IMR-90 (cell line): ENCODE measurements around the gene DELE1. TPM values are rescaled to one million over a fixed set of nuclear protein-coding genes. Genes with fewer than 3 reads are reported as not detected.

Experiments used
- ATAC-seq: fragments of 200-7000 bp; cut with Tn5 transposase; 2 replicates; pipeline ENCODE4 v1.9.1; 2020; ENCODE audit warnings: low read depth, mild to moderate bottlenecking, moderate library complexity
- BruUV-seq: library from RNA; stranded (reverse); fragments of 400-500 nt; replicated peaks from 2 replicates; lab custom pipeline; 2021; lab: Mats Ljungman, UMichigan
- CTCF ChIA-PET: fragments of 300-600 bp; formaldehyde crosslinking; extraction: SDS; loops from one replicate; lab custom pipeline; 2021; ENCODE audit warnings: antibody characterized with exemption; lab: Yijun Ruan, JAX
- POLR2A ChIA-PET: fragments of 300-600 bp; sonication (Branson Sonifier 250); formaldehyde crosslinking; loops from one replicate; lab custom pipeline; 2022; ENCODE audit warnings: antibody characterized with exemption; ENCODE audit not compliant: unreplicated experiment; lab: Charles Lee
- DNase-seq: peaks from one replicate; pipeline ENCODE4 v3.0.0; 2013
- H2AFZ ChIP-seq: replicated peaks from 2 replicates; pipeline ENCODE3; 2013; ENCODE audit warnings: low read length, mild to moderate bottlenecking; ENCODE audit not compliant: poor library complexity
- H2AK5ac ChIP-seq: 2 replicates; pipeline ENCODE4 v1.6.1; 2013; ENCODE audit warnings: low read depth, low read length, inconsistent platforms
- H2AK9ac ChIP-seq: replicated peaks from 2 replicates; pipeline ENCODE3; 2013; ENCODE audit warnings: mild to moderate bottlenecking, low read depth, low read length, moderate library complexity; ENCODE audit not compliant: poor library complexity
- H2BK120ac ChIP-seq: 2 replicates; pipeline ENCODE4 v1.6.1; 2013; ENCODE audit warnings: low read depth, low read length, inconsistent platforms
- H2BK15ac ChIP-seq: 3 replicates; pipeline ENCODE4 v1.6.1; 2013; ENCODE audit warnings: low read depth, low read length, inconsistent platforms
- H2BK20ac ChIP-seq: 2 replicates; pipeline ENCODE4 v1.6.1; 2013; ENCODE audit warnings: low read depth, mild to moderate bottlenecking, inconsistent platforms, low read length, moderate library complexity
- H2BK5ac ChIP-seq: 2 replicates; pipeline ENCODE4 v1.6.1; 2013; ENCODE audit warnings: mild to moderate bottlenecking, low read depth, low read length, inconsistent platforms; ENCODE audit not compliant: poor library complexity, severe bottlenecking
- H3K14ac ChIP-seq: replicated peaks from 2 replicates; pipeline ENCODE4 v1.6.1; 2013; ENCODE audit warnings: low read depth, low read length, inconsistent platforms
- H3K18ac ChIP-seq: 2 replicates; pipeline ENCODE4 v1.6.1; 2013; ENCODE audit warnings: low read depth, low read length, control low read depth
- H3K23ac ChIP-seq: 2 replicates; pipeline ENCODE4 v1.6.1; 2013; ENCODE audit warnings: low read depth, low read length, inconsistent platforms
- H3K27ac ChIP-seq: 2 replicates; pipeline ENCODE4 v1.5.1; 2013; ENCODE audit warnings: mild to moderate bottlenecking, control low read depth, low read length; ENCODE audit not compliant: insufficient read depth
- H3K27me3 ChIP-seq: 2 replicates; pipeline ENCODE4 v1.6.1; 2013; ENCODE audit warnings: low read length; ENCODE audit not compliant: control insufficient read depth, insufficient read depth
- H3K36me3 ChIP-seq: 2 replicates; pipeline ENCODE4 v1.6.1; 2013; ENCODE audit warnings: low read length, mixed read lengths; ENCODE audit not compliant: control insufficient read depth, insufficient read depth
- H3K4ac ChIP-seq: 2 replicates; pipeline ENCODE4 v1.6.1; 2013; ENCODE audit warnings: low read depth, low read length, inconsistent platforms
- H3K4me1 ChIP-seq: 2 replicates; pipeline ENCODE4 v1.6.1; 2013; ENCODE audit warnings: low read length, mixed read lengths; ENCODE audit not compliant: control insufficient read depth, insufficient read depth
- H3K4me2 ChIP-seq: 2 replicates; pipeline ENCODE4 v1.6.1; 2013; ENCODE audit warnings: low read depth, mild to moderate bottlenecking, control low read depth, low read length, moderate library complexity
- H3K4me3 ChIP-seq: 2 replicates; pipeline ENCODE4 v1.5.1; 2013; ENCODE audit warnings: low read depth, mild to moderate bottlenecking, control low read depth, low read length, moderate library complexity; ENCODE audit not compliant: insufficient read depth
- H3K56ac ChIP-seq: 2 replicates; pipeline ENCODE4 v1.6.1; 2013; ENCODE audit warnings: low read length, inconsistent platforms; ENCODE audit not compliant: insufficient read depth; ENCODE audit errors: extremely low read depth
- H3K79me1 ChIP-seq, 2 experiments: 2 replicates each; pipeline ENCODE4 v1.6.1; 2013; ENCODE audit warnings: low read length in 2 of 2, inconsistent platforms in 1 of 2, low read depth in 1 of 2
- H3K9ac ChIP-seq: 2 replicates; pipeline ENCODE4 v1.6.1; 2013; ENCODE audit warnings: low read depth, low read length, control low read depth
- H3K9me1 ChIP-seq: 2 replicates; pipeline ENCODE4 v1.6.1; 2013; ENCODE audit warnings: low read length, inconsistent platforms; ENCODE audit not compliant: insufficient read depth
- H3K9me3 ChIP-seq: 2 replicates; pipeline ENCODE4 v1.6.1; 2013; ENCODE audit warnings: low read length; ENCODE audit not compliant: control insufficient read depth, insufficient read depth
- H4K20me1 ChIP-seq: 2 replicates; pipeline ENCODE4 v1.6.1; 2013; ENCODE audit warnings: low read length, inconsistent platforms; ENCODE audit not compliant: insufficient read depth
- H4K5ac ChIP-seq: 2 replicates; pipeline ENCODE4 v1.6.1; 2013; ENCODE audit warnings: mild to moderate bottlenecking, low read depth, low read length, control low read depth
- H4K8ac ChIP-seq, 2 experiments: 2 replicates each; pipeline ENCODE4 v1.6.1; 2013; ENCODE audit warnings: low read depth in 2 of 2, low read length in 2 of 2, control low read depth in 1 of 2, inconsistent platforms in 1 of 2
- H4K91ac ChIP-seq: 2 replicates; pipeline ENCODE4 v1.6.1; 2013; ENCODE audit warnings: low read depth, low read length, inconsistent platforms; ENCODE audit not compliant: insufficient read depth
- BHLHE40 ChIP-seq: fragments of 150-350 bp; IDR thresholded peaks from 2 replicates; pipeline ENCODE4 v1.6.1; 2016; ENCODE audit warnings: mild to moderate bottlenecking, low read depth, low read length
- CEBPB ChIP-seq: IDR thresholded peaks from 2 replicates; pipeline ENCODE4 v1.6.1; 2012; ENCODE audit warnings: low read depth, low read length, improper control_type of control experiment
- CHD1 ChIP-seq: IDR thresholded peaks from 2 replicates; pipeline ENCODE4 v1.6.1; 2012; ENCODE audit warnings: low read depth, low read length, improper control_type of control experiment
- CTCF ChIP-seq: conservative IDR thresholded peaks from 2 replicates; pipeline ENCODE4 v1.5.1; 2012; ENCODE audit warnings: mild to moderate bottlenecking, low read depth, low read length, improper control_type of control experiment
- FOS ChIP-seq: fragments of 150-350 bp; IDR thresholded peaks from 2 replicates; pipeline ENCODE4 v1.6.1; 2016; ENCODE audit warnings: low read depth, low read length
- MAFK ChIP-seq: IDR thresholded peaks from 2 replicates; pipeline ENCODE4 v1.6.1; 2012; ENCODE audit warnings: low read depth, low read length, improper control_type of control experiment
- MAZ ChIP-seq: IDR thresholded peaks from 2 replicates; pipeline ENCODE4 v1.6.1; 2012; ENCODE audit warnings: low read depth, mild to moderate bottlenecking, low read length, improper control_type of control experiment, moderate library complexity, borderline replicate concordance
- NFE2L2 ChIP-seq: fragments of 150-350 bp; IDR thresholded peaks from 2 replicates; pipeline ENCODE4 v1.6.1; 2016; ENCODE audit warnings: low read depth, mild to moderate bottlenecking, low read length
- POLR2A ChIP-seq: IDR thresholded peaks from 2 replicates; pipeline ENCODE4 v1.6.1; 2012; ENCODE audit warnings: mild to moderate bottlenecking, low read depth, low read length
- RAD21 ChIP-seq: IDR thresholded peaks from 2 replicates; pipeline ENCODE4 v1.6.1; 2012; ENCODE audit warnings: low read length, improper control_type of control experiment
- RCOR1 ChIP-seq: IDR thresholded peaks from 2 replicates; pipeline ENCODE4 v1.6.1; 2012; ENCODE audit warnings: mild to moderate bottlenecking, low read length, improper control_type of control experiment; ENCODE audit not compliant: insufficient replicate concordance
- RFX5 ChIP-seq: IDR thresholded peaks from 2 replicates; pipeline ENCODE4 v1.8.0; 2012; ENCODE audit warnings: low read depth, mild to moderate bottlenecking, low read length, moderate library complexity
- SMC3 ChIP-seq: fragments of 150-350 bp; IDR thresholded peaks from 2 replicates; pipeline ENCODE4 v1.6.1; 2016; ENCODE audit warnings: low read depth, mild to moderate bottlenecking, antibody characterized with exemption, low read length, moderate library complexity
- WGBS, 2 experiments: methylation state at CpG; one replicate each; pipeline versions ENCODE4 v1.1.5 to v1.1.7; 2013; ENCODE audit warnings: missing lambda C conversion rate in 2 of 2; ENCODE audit not compliant: insufficient read length in 1 of 2; ENCODE audit errors: extremely low coverage in 2 of 2; 5-methylcytosine and 5-hydroxymethylcytosine counted together
- dilution Hi-C: fragments of 300-500 bp; cut with HindIII; formaldehyde crosslinking; loops from one replicate; pipeline ENCODE4 v1.14.3; 2018; ENCODE audit warnings: low sequenced_read_pairs; ENCODE audit not compliant: unreplicated experiment
- in situ Hi-C: fragments of 300-500 bp; cut with MboI; formaldehyde crosslinking; loops from 3 replicates; pipeline ENCODE4 v1.14.3; 2019; ENCODE audit warnings: low sequenced_read_pairs, inconsistent platforms, mixed read lengths
- intact Hi-C: fragments of 100-400 bp; cut with micrococcal nuclease; formaldehyde crosslinking; loops from 2 replicates; pipeline ENCODE4 v1.10.0; 2022
- polyA plus RNA-seq, 3 experiments: library from polyadenylated mRNA; depleted of rRNA; stranded (reverse); fragments of >200 nt; gene quantifications; 2 replicates each; pipeline ENCODE4 v1.2.3, GENCODE V29; 2012; ENCODE audit warnings: low replicate concordance in 1 of 3
- total RNA-seq: library from RNA; depleted of rRNA; stranded (reverse); fragments of >200 nt; gene quantifications from 2 replicates; pipeline ENCODE4 v1.2.3, GENCODE V29; 2012
- TF ChIP-seq, protein P1 (sequence below): fragments of 150-350 bp; IDR thresholded peaks from 2 replicates; pipeline ENCODE4 v1.6.1; 2016; ENCODE audit warnings: low read depth, mild to moderate bottlenecking, low read length, moderate library complexity, borderline replicate concordance
- TF ChIP-seq, protein P2 (sequence below): fragments of 150-350 bp; IDR thresholded peaks from 2 replicates; pipeline ENCODE4 v1.6.1; 2017; ENCODE audit warnings: mild to moderate bottlenecking, antibody characterized with exemption, low read length, low read depth

DELE1 gene
- total and polyA plus RNA-seq, 2 of the 4 experiments (the other 2 are of a cell fraction), result 28.0 to 66.1 TPM

DNA sequence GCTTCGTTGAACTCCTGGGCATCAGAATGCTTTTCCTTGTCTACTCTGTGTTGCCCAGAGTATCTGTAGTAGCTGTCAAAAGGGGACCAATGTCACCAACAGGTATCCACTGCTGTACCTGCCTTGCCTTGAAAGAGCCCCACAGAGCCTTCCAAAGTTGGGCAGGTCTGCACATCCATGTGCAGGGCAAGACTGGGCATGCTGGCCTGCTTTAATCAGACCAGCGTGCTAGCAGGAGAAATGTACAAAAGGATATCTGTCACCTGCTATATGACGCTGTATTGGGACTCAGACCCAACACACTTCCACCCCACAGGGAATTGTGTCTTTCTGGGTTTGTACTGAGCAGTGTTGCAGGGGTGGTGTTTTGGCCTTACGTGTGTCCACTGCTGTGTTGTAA lies 11.9 kb downstream of the DELE1 start:
- in situ Hi-C loops, result no loop called here

More for the DNA sequence above, 11.9 kb downstream of the DELE1 start:
- Histone ChIP-seq H3K36me3 (peaks cover 55% of the 10 kb centered on the region), H2BK120ac (no peak overlapping the region), H3K4me2 (no peak overlapping the region), H4K8ac (no peak overlapping the region), H3K56ac (no peak overlapping the region), H4K20me1 (no peaks in the 10 kb centered on the region; the same call in 1 of the 2 replicates), H4K91ac (no peak overlapping the region), H2BK5ac (no peak overlapping the region), H4K5ac (no peak overlapping the region), H2BK15ac (no peak overlapping the region), H2AK5ac (no peak overlapping the region), H3K4me1 (peaks cover 1% of the 10 kb centered on the region; the same call in 1 of the 2 replicates), H3K9me1 (peaks cover 3% of the 10 kb centered on the region; the same call in 1 of the 2 replicates), H2BK20ac (no peak overlapping the region), H2AFZ (no peak overlapping the region), H3K79me1 (peaks cover 0 to 4% of the 10 kb centered on the region in 2 experiments; a peak in 1 of 4 replicates), H3K9ac (no peak overlapping the region), H3K18ac (no peak overlapping the region), H3K9me3 (no peaks in the 10 kb centered on the region), H3K27me3 (no peaks in the 10 kb centered on the region), H3K4me3 (no peak overlapping the region), H3K4ac (no peak overlapping the region), H2AK9ac (no peak overlapping the region), H3K23ac (no peak overlapping the region), H3K27ac (no peak overlapping the region), H3K14ac (no peak overlapping the region)
- dilution Hi-C loops, result no loop called here
- DNase-seq (no peak), ATAC-seq (no peak)
- intact Hi-C loops, result no loop called here
- no CpG with 5 or more reads among the region's 4 CpGs for WGBS, 2 experiments
- BruUV-seq, result no TSS peak
- POLR2A ChIA-PET, result no interaction called here
- TF ChIP-seq MAZ (no peak), CHD1 (no peak), RFX5 (no peak), RAD21 (no peak), FOS (no peak), NFE2L2 (no peak), CTCF (no peak), SMC3 (no peak), BHLHE40 (no peak), MAFK (no peak), RCOR1 (no peak), POLR2A (no peak), CEBPB (no peak)
- TF ChIP-seq, protein P1, sequence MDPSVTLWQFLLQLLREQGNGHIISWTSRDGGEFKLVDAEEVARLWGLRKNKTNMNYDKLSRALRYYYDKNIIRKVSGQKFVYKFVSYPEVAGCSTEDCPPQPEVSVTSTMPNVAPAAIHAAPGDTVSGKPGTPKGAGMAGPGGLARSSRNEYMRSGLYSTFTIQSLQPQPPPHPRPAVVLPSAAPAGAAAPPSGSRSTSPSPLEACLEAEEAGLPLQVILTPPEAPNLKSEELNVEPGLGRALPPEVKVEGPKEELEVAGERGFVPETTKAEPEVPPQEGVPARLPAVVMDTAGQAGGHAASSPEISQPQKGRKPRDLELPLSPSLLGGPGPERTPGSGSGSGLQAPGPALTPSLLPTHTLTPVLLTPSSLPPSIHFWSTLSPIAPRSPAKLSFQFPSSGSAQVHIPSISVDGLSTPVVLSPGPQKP, result no peak
- TF ChIP-seq, protein P2, sequence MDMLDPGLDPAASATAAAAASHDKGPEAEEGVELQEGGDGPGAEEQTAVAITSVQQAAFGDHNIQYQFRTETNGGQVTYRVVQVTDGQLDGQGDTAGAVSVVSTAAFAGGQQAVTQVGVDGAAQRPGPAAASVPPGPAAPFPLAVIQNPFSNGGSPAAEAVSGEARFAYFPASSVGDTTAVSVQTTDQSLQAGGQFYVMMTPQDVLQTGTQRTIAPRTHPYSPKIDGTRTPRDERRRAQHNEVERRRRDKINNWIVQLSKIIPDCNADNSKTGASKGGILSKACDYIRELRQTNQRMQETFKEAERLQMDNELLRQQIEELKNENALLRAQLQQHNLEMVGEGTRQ, result no peak
- CTCF ChIA-PET, result no interaction called here
